H1 (cell line): ENCODE data around the gene RAPGEF1. TPM values are rescaled to one million over a fixed set of nuclear protein-coding genes. Genes with fewer than 3 reads are reported as not detected.

ENCODE experiments used
- polyA plus RNA-seq, 7 experiments: library from polyadenylated mRNA; depleted of rRNA in 3 of 7; stranded (reverse) in 5 of 7; unstranded in 2 of 7; fragments of >200 nt in 5 of 7; fragments of 200-250 nt in 2 of 7; gene quantifications; 1 replicate in 5 of 7; 2 replicates in 1 of 7; 4 replicates in 1 of 7; pipeline versions ENCODE4 v1.2.1 to v1.2.3, GENCODE V29; 2011 to 2013; ENCODE audit warnings: missing spikeins in 2 of 7, mixed read lengths in 2 of 7
- total RNA-seq: library from RNA; stranded (reverse); fragmentation: NEBNext Ultra II Directional; extraction: Animal tissue kit (Norgen Biotek cat#: 25700); gene quantifications from 2 replicates; pipeline ENCODE4 v1.2.1, GENCODE V29; 2021
- TF ChIP-seq, protein P1 (sequence below): fragments of 300-600 bp; sonication (generic); IDR thresholded peaks from 2 replicates; pipeline ENCODE4 v1.7.1; 2012; ENCODE audit warnings: low read length, moderate library complexity, mild to moderate bottlenecking, inconsistent platforms; ENCODE audit not compliant: insufficient replicate concordance

The RAPGEF1 gene
- total and polyA plus RNA-seq, 2 of the 8 experiments (the other 6 are each of a cell fraction or from before 2014, with no cell fraction given), result 29.7 to 78.9 TPM

DNA sequence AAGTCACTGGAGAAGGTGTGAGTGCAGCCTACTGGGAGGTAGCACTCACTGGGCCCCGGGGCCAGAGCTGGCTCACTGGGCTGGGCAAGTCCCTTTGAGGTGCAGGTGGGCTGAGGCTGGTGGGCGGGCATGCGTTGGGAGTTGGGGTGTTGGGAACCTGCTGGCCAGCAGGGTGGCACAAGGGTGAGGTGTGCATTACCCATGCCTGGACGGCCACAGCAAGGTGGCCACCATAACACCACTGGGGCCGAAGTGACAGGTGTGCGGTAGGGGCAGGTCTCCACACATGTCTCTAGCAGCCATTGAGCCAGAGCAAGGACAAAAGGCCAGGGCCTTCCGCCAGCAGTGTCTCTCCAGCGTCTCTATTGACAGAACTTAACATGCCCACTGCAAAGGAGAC lies 172.0 kb downstream of the RAPGEF1 start (continued):
- TF ChIP-seq, protein P1, sequence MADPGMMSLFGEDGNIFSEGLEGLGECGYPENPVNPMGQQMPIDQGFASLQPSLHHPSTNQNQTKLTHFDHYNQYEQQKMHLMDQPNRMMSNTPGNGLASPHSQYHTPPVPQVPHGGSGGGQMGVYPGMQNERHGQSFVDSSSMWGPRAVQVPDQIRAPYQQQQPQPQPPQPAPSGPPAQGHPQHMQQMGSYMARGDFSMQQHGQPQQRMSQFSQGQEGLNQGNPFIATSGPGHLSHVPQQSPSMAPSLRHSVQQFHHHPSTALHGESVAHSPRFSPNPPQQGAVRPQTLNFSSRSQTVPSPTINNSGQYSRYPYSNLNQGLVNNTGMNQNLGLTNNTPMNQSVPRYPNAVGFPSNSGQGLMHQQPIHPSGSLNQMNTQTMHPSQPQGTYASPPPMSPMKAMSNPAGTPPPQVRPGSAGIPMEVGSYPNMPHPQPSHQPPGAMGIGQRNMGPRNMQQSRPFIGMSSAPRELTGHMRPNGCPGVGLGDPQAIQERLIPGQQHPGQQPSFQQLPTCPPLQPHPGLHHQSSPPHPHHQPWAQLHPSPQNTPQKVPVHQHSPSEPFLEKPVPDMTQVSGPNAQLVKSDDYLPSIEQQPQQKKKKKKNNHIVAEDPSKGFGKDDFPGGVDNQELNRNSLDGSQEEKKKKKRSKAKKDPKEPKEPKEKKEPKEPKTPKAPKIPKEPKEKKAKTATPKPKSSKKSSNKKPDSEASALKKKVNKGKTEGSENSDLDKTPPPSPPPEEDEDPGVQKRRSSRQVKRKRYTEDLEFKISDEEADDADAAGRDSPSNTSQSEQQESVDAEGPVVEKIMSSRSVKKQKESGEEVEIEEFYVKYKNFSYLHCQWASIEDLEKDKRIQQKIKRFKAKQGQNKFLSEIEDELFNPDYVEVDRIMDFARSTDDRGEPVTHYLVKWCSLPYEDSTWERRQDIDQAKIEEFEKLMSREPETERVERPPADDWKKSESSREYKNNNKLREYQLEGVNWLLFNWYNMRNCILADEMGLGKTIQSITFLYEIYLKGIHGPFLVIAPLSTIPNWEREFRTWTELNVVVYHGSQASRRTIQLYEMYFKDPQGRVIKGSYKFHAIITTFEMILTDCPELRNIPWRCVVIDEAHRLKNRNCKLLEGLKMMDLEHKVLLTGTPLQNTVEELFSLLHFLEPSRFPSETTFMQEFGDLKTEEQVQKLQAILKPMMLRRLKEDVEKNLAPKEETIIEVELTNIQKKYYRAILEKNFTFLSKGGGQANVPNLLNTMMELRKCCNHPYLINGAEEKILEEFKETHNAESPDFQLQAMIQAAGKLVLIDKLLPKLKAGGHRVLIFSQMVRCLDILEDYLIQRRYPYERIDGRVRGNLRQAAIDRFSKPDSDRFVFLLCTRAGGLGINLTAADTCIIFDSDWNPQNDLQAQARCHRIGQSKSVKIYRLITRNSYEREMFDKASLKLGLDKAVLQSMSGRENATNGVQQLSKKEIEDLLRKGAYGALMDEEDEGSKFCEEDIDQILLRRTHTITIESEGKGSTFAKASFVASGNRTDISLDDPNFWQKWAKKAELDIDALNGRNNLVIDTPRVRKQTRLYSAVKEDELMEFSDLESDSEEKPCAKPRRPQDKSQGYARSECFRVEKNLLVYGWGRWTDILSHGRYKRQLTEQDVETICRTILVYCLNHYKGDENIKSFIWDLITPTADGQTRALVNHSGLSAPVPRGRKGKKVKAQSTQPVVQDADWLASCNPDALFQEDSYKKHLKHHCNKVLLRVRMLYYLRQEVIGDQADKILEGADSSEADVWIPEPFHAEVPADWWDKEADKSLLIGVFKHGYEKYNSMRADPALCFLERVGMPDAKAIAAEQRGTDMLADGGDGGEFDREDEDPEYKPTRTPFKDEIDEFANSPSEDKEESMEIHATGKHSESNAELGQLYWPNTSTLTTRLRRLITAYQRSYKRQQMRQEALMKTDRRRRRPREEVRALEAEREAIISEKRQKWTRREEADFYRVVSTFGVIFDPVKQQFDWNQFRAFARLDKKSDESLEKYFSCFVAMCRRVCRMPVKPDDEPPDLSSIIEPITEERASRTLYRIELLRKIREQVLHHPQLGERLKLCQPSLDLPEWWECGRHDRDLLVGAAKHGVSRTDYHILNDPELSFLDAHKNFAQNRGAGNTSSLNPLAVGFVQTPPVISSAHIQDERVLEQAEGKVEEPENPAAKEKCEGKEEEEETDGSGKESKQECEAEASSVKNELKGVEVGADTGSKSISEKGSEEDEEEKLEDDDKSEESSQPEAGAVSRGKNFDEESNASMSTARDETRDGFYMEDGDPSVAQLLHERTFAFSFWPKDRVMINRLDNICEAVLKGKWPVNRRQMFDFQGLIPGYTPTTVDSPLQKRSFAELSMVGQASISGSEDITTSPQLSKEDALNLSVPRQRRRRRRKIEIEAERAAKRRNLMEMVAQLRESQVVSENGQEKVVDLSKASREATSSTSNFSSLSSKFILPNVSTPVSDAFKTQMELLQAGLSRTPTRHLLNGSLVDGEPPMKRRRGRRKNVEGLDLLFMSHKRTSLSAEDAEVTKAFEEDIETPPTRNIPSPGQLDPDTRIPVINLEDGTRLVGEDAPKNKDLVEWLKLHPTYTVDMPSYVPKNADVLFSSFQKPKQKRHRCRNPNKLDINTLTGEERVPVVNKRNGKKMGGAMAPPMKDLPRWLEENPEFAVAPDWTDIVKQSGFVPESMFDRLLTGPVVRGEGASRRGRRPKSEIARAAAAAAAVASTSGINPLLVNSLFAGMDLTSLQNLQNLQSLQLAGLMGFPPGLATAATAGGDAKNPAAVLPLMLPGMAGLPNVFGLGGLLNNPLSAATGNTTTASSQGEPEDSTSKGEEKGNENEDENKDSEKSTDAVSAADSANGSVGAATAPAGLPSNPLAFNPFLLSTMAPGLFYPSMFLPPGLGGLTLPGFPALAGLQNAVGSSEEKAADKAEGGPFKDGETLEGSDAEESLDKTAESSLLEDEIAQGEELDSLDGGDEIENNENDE, result no peak
